COLO668 (cell line): ENCODE results near the gene PVALB.

ENCODE experiments used
- DNase-seq: peaks from one replicate; lab custom pipeline; 2025; ENCODE audit not compliant: unreplicated experiment; lab: John Stamatoyannopoulos, UW

Gene PVALB

GRCh38 chr22:36814801-36815200, 2.0 kb downstream of the PVALB start:
- no peak for DNase-seq

GRCh38 chr22:36811094-36811800, 5.6 kb downstream of the PVALB start:
- no peak for DNase-seq

DNA sequence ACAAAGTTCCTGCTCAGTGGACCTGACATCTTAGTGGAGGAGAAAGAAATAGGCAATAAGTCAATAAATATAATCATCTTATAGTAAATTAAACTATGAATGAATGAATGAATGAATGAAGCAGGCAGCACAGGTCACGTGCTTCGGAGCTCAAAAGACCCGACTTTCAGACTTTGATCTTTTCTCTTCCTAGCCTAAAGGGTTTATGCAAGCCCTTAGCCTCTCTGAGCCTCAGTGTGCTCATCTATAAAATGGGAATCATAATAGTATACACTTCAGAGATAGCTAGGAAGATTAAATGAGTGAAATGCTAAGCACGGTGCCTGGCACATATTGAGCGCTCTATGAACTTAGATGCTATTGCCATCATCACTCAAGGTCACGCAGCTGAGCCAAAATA, 7.5 kb downstream of the PVALB start:
- DNase-seq: no peak

GRCh38 chr22:36808721-36809344, 8.0 kb downstream of the PVALB start:
- peak; percentile 5 for DNase-seq

DNA sequence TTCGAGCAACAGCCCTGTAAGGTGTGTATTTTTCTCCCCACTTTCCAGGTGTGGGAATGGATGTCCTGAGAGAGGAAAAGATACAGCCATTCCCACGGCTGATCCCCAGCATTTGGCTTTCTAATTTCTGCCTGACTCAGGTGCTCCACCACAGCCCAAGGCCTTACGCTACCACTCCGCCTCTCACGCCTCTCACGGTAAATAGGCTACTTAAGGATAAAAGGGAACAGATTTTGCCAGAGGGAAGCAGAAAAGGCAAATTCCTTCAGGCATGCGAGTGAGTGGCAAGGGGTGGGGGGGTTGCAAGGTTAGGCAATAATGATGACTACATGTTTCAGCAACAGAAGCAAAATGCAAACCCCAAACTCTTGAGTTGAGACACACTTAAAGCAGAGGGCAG, 9.2 kb downstream of the PVALB start:
- DNase-seq: no peak

DNA sequence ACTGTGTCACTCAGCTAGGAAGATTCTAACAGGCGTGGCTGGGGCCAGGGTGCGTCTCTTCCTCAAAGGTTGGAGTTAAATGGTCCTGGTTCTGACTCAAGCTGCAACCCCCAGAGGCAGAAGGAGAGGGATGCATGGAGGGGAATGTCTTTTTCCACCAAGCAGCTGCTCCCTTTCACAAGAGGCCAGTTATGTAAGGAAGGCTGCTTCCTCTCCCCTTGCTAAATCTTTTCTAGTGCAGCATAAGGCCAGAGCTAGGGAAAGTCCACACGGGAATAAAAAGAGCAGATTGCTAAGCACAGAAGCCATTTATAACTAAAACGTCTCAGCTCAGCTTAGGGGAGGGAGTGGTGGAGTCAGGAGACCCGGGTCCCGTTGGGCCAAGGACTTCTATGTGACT, 10.0 kb downstream of the PVALB start:
- DNase-seq: no peak

DNA sequence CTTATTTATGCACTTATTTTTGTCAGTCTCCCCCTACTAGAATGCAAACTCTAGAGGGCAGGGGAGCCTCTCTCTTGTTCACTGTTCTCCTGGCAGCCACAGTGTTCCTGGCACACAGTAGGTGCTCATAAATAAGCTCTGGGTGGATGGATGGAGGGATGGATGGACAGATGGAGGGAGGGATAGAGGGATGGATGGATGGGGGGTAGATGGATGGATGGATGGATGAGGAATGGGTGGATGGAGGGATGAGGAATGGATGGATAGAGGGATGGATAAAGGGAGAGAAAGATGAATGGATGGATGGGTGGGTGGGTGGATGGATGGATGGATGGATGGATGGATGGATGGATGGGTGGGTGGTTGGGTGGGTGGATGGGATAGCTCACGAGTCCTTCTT, 13.5 kb downstream of the PVALB start:
- DNase-seq: no peak

DNA sequence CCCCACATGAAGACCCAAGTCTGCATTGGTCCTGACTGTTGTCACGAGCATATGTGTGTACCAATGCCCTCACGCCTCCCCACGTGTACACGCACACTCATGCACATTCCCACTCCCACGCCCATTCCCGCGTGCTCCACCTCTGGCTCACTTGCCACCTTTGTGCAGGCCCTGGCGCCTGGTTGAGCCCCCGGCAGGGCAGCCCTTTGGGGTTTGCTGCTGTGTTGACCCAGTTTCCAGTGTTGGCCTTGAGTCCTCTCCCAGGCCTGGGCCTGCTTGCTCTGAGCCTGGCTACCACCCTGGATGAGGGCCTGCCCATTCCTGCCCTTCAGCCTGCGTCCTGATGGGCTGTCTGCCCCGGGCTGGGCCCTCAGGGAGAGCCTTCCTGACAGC, 18.2 kb downstream of the PVALB start:
- DNase-seq: no peak

- no peak for DNase-seq
These were observed 18.7 kb downstream of the PVALB start for GRCh38 chr22:36797911-36798673.

DNA sequence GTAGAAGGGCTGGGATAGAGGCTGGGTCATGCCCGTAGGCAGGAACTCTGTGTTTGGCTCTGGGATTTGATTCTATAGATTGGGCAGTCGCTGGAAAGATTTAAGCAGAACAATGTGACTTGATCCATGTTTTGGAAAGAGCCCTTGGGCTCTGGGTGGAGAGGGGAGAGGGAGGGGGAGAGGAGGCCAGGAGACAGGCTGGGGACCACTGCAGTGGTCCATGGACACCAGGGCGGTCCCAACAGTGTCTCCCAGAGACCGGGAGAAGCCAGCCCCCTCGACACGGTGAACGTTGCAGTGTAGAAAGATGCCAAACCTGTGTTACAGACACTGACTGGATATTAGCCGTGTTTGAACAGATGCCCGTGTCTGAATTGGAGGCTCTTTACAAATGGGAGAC, 19.5 kb downstream of the PVALB start:
- no peak for DNase-seq

- no peak for DNase-seq
These were observed 20.2 kb downstream of the PVALB start for GRCh38 chr22:36796552-36797175.

GRCh38 chr22:36795633-36796032, 21.2 kb downstream of the PVALB start:
- DNase-seq: no peak

DNA sequence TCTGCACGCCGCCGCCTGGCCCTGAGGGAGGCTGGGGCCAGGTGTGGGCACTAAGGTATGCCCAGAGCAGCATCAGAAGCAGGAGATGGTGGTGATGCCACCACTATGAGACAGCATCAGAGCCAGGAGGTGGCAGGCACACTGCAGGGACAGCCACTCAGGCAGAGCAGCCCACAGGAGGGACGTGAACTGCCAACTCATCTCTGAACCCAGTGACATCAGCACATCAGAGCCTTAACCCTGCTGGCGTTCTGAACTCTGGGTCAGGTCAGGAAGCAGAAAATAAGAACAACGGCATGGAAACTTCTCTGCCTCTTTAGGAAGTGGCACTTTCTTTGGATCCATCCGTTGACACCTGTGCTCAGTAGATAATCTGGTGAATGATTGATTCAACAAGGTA, 26.2 kb downstream of the PVALB start:
- DNase-seq: no peak

DNA sequence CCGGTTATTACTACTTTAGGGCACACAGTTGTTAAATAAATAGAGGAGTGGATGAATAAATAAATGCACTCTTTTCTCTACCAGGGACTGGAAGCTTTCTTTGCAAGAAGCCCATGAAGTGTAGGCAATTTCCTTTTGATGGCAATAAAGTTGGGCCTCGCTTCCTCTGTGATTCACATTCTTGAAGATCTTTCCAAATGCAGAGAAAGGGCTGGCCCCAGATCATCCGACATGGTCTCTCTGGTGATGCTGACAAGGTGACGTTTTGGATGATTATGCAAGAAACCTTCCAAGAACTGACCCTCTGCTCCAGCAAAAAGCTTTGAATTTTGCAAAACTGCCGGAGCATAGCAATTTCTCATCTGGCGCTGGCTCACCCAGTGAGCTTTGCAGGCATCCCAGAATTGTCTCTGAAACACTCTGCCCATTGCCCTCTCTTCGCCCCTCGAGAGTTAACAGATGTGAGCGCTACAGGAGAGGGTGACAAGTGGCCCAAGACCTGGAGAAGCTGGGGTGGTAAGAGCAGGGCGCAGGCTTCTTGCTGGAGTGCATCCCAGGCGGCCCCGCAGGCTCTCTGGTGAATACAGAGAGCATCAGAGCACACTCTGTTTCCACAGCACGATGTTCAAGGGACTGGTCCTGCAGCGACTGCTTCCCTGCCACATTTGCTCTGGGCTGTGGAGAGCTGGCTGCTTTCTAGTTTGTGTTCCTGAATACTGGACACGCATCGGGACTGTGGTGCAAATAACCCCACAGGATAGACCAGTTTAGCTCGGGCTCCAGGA, 29.4 kb downstream of the PVALB start:
- DNase-seq: no peak

DNA sequence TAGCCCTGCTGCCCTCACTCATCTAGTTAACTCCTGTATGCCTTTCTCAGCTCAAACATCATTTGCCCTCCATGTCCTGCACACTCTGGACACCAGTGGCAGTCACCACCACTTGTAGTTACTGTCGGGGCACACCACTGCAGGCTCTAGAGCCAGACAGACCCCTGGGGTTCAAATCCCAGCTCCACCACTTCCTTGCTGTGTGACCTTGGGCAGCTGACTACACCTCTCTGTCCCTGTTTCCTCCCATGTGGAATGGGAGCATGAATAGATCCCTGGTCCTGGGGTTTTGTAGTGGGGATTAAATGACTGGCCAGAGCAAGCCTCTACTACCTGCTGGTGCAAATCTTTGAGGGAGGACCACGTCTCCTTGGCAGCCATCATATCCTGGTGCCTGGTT, 33.1 kb downstream of the PVALB start:
- DNase-seq: no peak

DNA sequence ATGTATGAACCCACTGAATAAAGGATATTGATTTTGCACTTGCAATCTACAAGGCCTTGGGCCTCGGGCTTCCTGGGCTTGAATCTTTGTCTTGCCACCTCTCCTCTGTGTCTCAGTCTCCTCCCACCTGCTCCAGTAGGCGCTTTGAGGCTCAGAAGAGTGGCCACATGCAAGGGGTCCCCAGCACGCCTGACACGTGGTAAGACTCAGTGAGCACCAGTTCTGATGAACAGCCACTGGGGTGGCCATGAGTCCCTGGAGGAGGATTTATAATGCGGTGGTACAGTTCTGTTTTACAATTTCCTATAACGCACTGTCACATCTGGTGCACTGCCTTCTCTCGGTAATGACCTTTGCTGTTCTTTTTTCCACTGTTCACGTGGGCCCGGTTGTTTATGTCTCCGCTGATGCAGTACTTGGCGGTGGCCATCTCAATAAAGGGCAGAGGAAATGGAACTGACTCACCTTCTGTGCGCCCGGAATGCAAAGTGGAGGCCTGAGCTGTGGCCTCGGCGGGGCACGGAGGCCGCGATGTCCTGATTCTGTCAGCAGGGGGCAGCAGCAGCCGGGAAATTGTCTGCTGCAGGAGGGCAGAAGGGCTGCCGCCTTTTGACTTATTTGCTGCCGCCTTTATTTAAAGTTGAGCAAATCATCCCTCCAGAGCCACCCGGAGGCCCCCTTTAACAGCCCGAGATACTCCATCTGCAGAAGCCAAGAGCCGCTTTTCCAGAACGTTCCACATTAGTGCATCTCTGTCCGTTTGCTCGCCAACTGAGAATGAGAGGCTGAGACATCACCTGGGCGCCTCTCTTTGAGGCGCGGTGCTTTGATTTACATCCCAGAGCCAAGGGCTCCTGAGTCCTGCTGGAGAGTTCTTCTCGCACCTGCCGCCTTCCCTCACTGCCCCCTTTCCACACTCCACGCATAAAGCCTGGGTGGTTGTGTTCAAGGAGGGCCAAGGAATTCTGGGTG, 34.9 kb downstream of the PVALB start:
- DNase-seq: peak; percentile 44

GRCh38 chr22:36778020-36778419, 38.8 kb downstream of the PVALB start:
- DNase-seq: no peak

- DNase-seq: no peak
These were observed 40.1 kb downstream of the PVALB start for GRCh38 chr22:36776722-36777121.

- peak; percentile 25 for DNase-seq
These were observed 40.7 kb downstream of the PVALB start, which contains the start of gene IFT27 for GRCh38 chr22:36775964-36776669. TSS of gene IFT27 (minus strand) at chr22:36776119. CDS start at chr22:36775707, 412 bp downstream.
